ENCODE data around the gene CES4A. TPM values are rescaled to one million over a fixed set of nuclear protein-coding genes. Genes with fewer than 3 reads are reported as not detected.

CES4A gene
- total RNA-seq, 1 experiment from 2014 or later: 0.61 TPM

- TF ChIP-seq ZNF532 (CRISPR knock-in tag; IDR thresholded peaks at IDR 0.05; ENCODE audit: borderline replicate concordance): no peak
- no peak for TF ChIP-seq CDX4 (CRISPR knock-in tag; IDR thresholded peaks at IDR 0.05; ENCODE audit: borderline replicate concordance)
- no peak for TF ChIP-seq JAZF1 (CRISPR knock-in tag; IDR thresholded peaks at IDR 0.05)
- no peak for TF ChIP-seq ZNF263 (CRISPR knock-in tag; IDR thresholded peaks at IDR 0.05; ENCODE audit: low read depth)
- no peak for TF ChIP-seq ZNF232 (CRISPR knock-in tag; IDR thresholded peaks at IDR 0.05)
- no peak for TF ChIP-seq HMGXB4 (CRISPR knock-in tag; IDR thresholded peaks at IDR 0.05)
- no peak for TF ChIP-seq ERG (CRISPR knock-in tag; IDR thresholded peaks at IDR 0.05)
- no peak for TF ChIP-seq OVOL2 (CRISPR knock-in tag; IDR thresholded peaks at IDR 0.05; ENCODE audit: borderline replicate concordance)
- TF ChIP-seq AR (CRISPR knock-in tag; IDR thresholded peaks at IDR 0.05): no peak
These were observed 3.5 kb upstream of the CES4A start (continued) for GRCh38 chr16:66984892-66985311.

GRCh38 chr16:66986559-66986958, 1.8 kb upstream of the CES4A start:
- H3K27me3 Mint-ChIP-seq (ENCODE audit: low read depth): peaks cover 12% of the 10 kb centered on the region
- DNase-seq (ENCODE audit: low spot score): no peak
- no peaks in the 10 kb centered on the region for H3K9me3 Mint-ChIP-seq
- no peaks in the 10 kb centered on the region for H3K36me3 Mint-ChIP-seq
- POLR2A ChIA-PET: no interaction called here
- H3K4me1 Mint-ChIP-seq: no peaks in the 10 kb centered on the region
- TF ChIP-seq ATF6 (CRISPR knock-in tag; IDR thresholded peaks at IDR 0.05): no peak
- no peak for TF ChIP-seq TP53 (CRISPR knock-in tag; IDR thresholded peaks at IDR 0.05)
- TF ChIP-seq ZNF121 (CRISPR knock-in tag; IDR thresholded peaks at IDR 0.05): no peak
- TF ChIP-seq ZBTB43 (CRISPR knock-in tag; IDR thresholded peaks at IDR 0.05): no peak
- no peak for TF ChIP-seq EMX1 (CRISPR knock-in tag; IDR thresholded peaks at IDR 0.05)
- TF ChIP-seq PRRX2 (CRISPR knock-in tag; IDR thresholded peaks at IDR 0.05): no peak
- CTCF ChIA-PET: interaction anchor here (1.4 to 2.3 kb wide), 2 partner anchors 26 to 27 kb away, joined by 4 to 7 read pairs; partner anchors contain the start of gene CES3
- no peak overlapping the region for H3K27ac Mint-ChIP-seq
- ATAC-seq: no peak
- no peak overlapping the region for H3K4me3 Mint-ChIP-seq

All from WTC11 (cell line).